Measurements from ENCODE around the gene TMEM44. TPM values are rescaled to one million over a fixed set of nuclear protein-coding genes. Genes with fewer than 3 reads are reported as not detected.

TMEM44 gene
- total RNA-seq, 2 experiments from 2014 or later = 4.4 to 5.0 TPM

DNA sequence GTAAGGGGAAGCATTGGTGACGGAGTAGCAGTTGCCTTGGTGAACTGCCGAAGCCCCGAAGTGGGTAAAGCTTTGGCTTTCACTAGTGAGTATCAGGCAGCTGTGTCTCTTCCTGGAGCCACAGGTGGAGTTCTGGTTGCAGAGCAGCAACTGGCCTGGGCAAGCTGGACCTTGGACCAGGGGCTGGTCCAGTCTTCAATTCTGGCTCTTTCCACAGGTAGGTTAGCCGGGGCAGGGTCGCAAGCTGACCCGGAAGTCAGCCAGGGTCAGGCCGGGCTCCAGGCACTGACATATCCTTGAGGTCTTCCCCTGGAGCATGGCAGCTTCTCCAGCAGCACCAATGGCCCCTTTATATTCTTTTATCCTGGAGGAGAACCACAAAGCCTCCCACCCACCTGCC lies 73.2 kb downstream of the TMEM44 start:
- POLR2A ChIA-PET = no interaction called here
- Mint-ChIP-seq H3K27me3 (peaks cover 12% of the 10 kb centered on the region), H3K4me1 (ENCODE audit: low read depth) (peaks cover 12% of the 10 kb centered on the region), H3K4me3 (no peak overlapping the region), H3K9me3 (no peaks in the 10 kb centered on the region), H3K36me3 (ENCODE audit: low read depth) (no peaks in the 10 kb centered on the region), H3K27ac (no peak overlapping the region)
- ATAC-seq = no peak
- no peak for DNase-seq
- TF ChIP-seq, protein P1, sequence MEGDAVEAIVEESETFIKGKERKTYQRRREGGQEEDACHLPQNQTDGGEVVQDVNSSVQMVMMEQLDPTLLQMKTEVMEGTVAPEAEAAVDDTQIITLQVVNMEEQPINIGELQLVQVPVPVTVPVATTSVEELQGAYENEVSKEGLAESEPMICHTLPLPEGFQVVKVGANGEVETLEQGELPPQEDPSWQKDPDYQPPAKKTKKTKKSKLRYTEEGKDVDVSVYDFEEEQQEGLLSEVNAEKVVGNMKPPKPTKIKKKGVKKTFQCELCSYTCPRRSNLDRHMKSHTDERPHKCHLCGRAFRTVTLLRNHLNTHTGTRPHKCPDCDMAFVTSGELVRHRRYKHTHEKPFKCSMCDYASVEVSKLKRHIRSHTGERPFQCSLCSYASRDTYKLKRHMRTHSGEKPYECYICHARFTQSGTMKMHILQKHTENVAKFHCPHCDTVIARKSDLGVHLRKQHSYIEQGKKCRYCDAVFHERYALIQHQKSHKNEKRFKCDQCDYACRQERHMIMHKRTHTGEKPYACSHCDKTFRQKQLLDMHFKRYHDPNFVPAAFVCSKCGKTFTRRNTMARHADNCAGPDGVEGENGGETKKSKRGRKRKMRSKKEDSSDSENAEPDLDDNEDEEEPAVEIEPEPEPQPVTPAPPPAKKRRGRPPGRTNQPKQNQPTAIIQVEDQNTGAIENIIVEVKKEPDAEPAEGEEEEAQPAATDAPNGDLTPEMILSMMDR (IDR thresholded peaks at IDR 0.05) = no peak
- intact Hi-C loops (cut with micrococcal nuclease) = no loop called here
- CTCF ChIA-PET = no interaction called here

DNA sequence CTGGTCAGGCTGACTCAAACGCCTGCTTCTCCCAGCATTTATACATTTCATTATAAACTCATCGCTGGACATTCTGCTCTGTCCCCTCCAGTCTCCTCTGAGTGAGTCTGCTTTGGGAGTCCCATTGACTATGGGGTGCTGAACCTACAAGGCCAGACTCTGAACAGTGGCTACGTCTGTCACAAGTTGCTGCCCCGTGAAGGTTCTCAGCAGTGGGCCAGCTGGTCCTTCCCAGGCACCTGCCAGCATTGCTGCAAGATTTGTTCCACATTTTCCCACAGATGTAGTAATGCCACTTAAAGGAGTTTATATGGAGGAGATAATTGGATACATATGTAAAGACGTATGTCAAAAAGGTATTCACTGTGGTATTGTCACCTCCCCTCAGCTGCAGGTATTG lies 73.7 kb downstream of the TMEM44 start:
- Mint-ChIP-seq H3K4me3 (no peak overlapping the region), H3K36me3 (ENCODE audit: low read depth) (no peaks in the 10 kb centered on the region), H3K27ac (no peak overlapping the region), H3K27me3 (peaks cover 9% of the 10 kb centered on the region), H3K9me3 (no peaks in the 10 kb centered on the region), H3K4me1 (ENCODE audit: low read depth) (peaks cover 12% of the 10 kb centered on the region)
- CTCF ChIA-PET = no interaction called here
- no peak for DNase-seq
- ATAC-seq = no peak
- intact Hi-C loops (cut with micrococcal nuclease) = no loop called here
- POLR2A ChIA-PET = no interaction called here
- TF ChIP-seq, protein P1 (IDR thresholded peaks at IDR 0.05) = no peak

DNA sequence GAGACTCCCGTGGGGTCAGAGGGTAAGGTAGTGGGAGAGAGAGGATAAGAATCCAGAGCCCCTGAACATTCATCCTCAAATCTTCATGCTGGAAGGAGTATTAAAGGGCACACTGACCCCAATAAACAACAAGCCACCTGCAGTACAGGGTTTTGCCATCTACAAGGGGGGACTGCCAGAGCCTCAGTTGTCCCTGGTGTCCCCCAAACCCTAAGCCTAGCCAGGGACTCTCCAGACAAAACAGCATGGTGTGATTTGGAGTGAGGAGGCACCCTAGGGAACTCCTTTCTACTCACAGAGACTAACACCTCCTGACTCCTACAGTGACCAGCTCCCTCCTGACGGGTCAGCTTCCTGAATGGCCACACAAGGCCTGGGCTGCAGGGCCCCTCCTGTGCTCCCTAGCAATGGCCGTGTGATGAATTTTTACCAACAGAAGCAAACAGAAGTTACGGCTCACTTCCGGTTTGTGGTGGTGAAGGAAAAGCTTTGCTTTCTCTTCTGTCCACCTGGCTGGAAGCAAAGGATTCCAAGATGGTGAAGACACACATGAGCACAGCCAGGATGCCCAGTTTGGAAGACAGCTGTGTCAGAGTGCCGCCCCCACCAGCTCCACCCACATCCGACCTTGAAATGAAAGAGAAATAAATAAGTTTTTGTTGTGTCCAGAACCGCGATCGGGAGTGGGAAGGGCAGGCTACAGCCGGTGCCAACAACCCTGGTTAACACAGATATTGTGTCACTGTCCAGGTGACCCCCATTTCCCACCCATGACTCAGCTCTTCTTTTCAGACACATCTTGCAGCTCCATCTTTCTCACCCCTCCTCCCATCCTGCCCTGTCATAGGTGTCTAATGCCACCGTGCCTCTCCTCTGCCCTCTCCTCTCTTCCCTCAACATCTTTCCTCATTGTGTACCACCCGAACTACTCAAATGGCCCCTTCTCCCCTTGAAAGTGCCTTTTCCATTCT lies 76.8 kb downstream of the TMEM44 start:
- Mint-ChIP-seq H3K4me1 (ENCODE audit: low read depth) (peaks cover 7% of the 10 kb centered on the region), H3K36me3 (ENCODE audit: low read depth) (no peaks in the 10 kb centered on the region), H3K9me3 (no peaks in the 10 kb centered on the region), H3K27me3 (peaks cover 1% of the 10 kb centered on the region), H3K27ac (peak overlapping the region; percentile 64), H3K4me3 (peak overlapping the region; percentile 61)
- TF ChIP-seq, protein P1 (IDR thresholded peaks at IDR 0.05) = no peak
- intact Hi-C loops (cut with micrococcal nuclease) = no loop called here
- CTCF ChIA-PET = interaction anchor here (1.1 to 1.4 kb wide), 3 partner anchors 11 to 109 kb away, joined by 3 to 4 read pairs (median 3); no protein-coding TSS in a partner anchor
- ATAC-seq (peak; percentile 53), DNase-seq (peak; percentile 26)
- POLR2A ChIA-PET = interaction anchor here (0.6 to 1.2 kb wide), 2 partner anchors 8 to 58 kb away, joined by 3 read pairs; no protein-coding TSS in a partner anchor

DNA sequence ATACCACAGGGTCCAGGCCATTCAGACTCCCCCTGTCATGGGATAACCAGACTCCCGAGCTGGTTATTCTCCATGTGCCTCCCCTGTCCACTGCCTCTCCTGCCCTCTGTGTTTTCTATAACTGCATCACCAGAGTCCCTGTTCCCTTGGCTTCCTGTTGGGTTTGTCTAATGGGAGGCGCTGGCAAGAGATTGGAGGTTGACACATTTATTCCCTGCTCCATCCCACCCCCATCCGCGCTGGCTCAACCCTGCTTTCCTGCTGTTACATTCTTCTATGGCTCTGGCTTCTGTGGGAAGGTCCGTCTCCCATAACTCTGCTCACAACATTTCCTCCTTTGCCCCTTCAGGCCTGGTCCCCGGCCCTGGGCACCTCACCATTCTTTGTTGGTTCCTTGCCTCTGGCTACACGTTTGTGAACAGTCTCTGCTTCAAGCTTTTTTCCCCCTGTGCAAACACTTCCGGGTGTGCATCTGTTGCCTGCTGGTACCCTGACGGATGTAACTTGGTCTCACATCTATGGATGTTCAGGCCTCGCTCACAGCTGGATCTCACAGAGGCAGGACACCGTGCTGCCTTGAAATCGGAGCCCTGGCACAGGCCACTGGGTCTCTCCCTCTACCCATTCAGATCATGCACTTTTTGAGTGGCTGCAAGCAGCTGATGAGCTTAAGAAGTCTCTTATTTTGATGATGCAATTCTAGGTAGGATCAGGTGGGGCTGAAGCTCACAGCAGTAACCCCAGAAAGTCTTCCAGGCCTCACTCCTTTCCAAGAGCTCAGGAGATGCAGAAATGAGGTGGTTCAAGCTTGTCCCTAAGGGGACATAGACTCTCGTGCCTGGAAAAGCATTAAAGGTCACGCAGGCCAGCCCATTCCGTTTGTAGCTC lies 77.8 kb downstream of the TMEM44 start:
- no peak for DNase-seq
- no peak for ATAC-seq
- Mint-ChIP-seq H3K36me3 (ENCODE audit: low read depth) (no peaks in the 10 kb centered on the region), H3K9me3 (no peaks in the 10 kb centered on the region), H3K27me3 (no peaks in the 10 kb centered on the region), H3K27ac (no peak overlapping the region), H3K4me1 (ENCODE audit: low read depth) (peaks cover 7% of the 10 kb centered on the region), H3K4me3 (no peak overlapping the region)
- ChIA-PET CTCF (interaction anchor here (1.1 to 1.4 kb wide), 2 partner anchors 10 to 39 kb away, joined by 3 to 4 read pairs; no protein-coding TSS in a partner anchor), POLR2A (interaction anchor here (0.6 to 1.2 kb wide), 3 partner anchors 9 to 57 kb away, joined by 3 read pairs; no protein-coding TSS in a partner anchor)
- TF ChIP-seq, protein P1 (IDR thresholded peaks at IDR 0.05) = no peak
- intact Hi-C loops (cut with micrococcal nuclease) = no loop called here

All from activated CD8-positive, alpha-beta T cell treated with anti-CD3 and anti-CD28 coated beads for 36 hours (primary cell).